Activated CD4-positive, CD25-positive, alpha-beta regulatory T cell treated with anti-CD3 and anti-CD28 coated beads, Interleukin-2, amount 50 U/mL, for 16 hours (primary cell): ENCODE data around the gene TSPAN12.
"Not testable (repeated sequence)": the region's sequence is repeated elsewhere in the genome, so short reads cannot be mapped to it uniquely, and the experiment has no call there.

Experiments used
- DNase-seq: peaks from one replicate; pipeline ENCODE4 v3.0.0-alpha.2; 2020; ENCODE audit warnings: low read depth, low spot score

The TSPAN12 gene

GRCh38 chr7:120857588-120858573, at the start of gene TSPAN12:
TSPAN12 (minus strand) TSS chr7:120858144; CDS start chr7:120856763, 1,381 bp downstream.
- DNase-seq: no peak

- no peak for DNase-seq
Measured at GRCh38 chr7:120898715-120899499, 41.0 kb upstream of the TSPAN12 start.

GRCh38 chr7:120895253-120895652, 37.3 kb upstream of the TSPAN12 start:
- DNase-seq: not testable (repeated sequence)

- DNase-seq: not testable (repeated sequence)
Measured at GRCh38 chr7:120885602-120886001, 27.7 kb upstream of the TSPAN12 start.

GRCh38 chr7:120877701-120878100, 19.8 kb upstream of the TSPAN12 start:
- no peak for DNase-seq

GRCh38 chr7:120876922-120877321, 19.0 kb upstream of the TSPAN12 start:
- DNase-seq: no peak

GRCh38 chr7:120874722-120875121, 16.8 kb upstream of the TSPAN12 start:
- DNase-seq: no peak

- no peak for DNase-seq
Measured at GRCh38 chr7:120874016-120874415, 16.1 kb upstream of the TSPAN12 start.

- DNase-seq: no peak
Measured at GRCh38 chr7:120873401-120873800, 15.5 kb upstream of the TSPAN12 start.

- no peak for DNase-seq
Measured at GRCh38 chr7:120869700-120870099, 11.8 kb upstream of the TSPAN12 start.

- DNase-seq: no peak
Measured at GRCh38 chr7:120867932-120868331, 10.0 kb upstream of the TSPAN12 start.

GRCh38 chr7:120865191-120865981, 7.4 kb upstream of the TSPAN12 start:
- no peak for DNase-seq

- no peak for DNase-seq
Measured at GRCh38 chr7:120864141-120864900, 6.4 kb upstream of the TSPAN12 start.

- no peak for DNase-seq
Measured at GRCh38 chr7:120862987-120863590, 5.1 kb upstream of the TSPAN12 start.

GRCh38 chr7:120860156-120860555, 2.2 kb upstream of the TSPAN12 start:
- DNase-seq: no peak

GRCh38 chr7:120859459-120859858, 1.5 kb upstream of the TSPAN12 start:
- DNase-seq: no peak

GRCh38 chr7:120856621-120857352, 1.2 kb downstream of the TSPAN12 start:
- DNase-seq: no peak

- DNase-seq: no peak
Measured at GRCh38 chr7:120856198-120856597, 1.7 kb downstream of the TSPAN12 start.

- DNase-seq: no peak
Measured at GRCh38 chr7:120852700-120853099, 5.2 kb downstream of the TSPAN12 start.

- DNase-seq: no peak
Measured at GRCh38 chr7:120843109-120843508, 14.8 kb downstream of the TSPAN12 start.
